RPMI7951 (cell line): ENCODE results near the gene ARFRP1. TPM values are rescaled to one million over a fixed set of nuclear protein-coding genes. Genes with fewer than 3 reads are reported as not detected.

Experiments
- DNase-seq: peaks from one replicate; pipeline ENCODE4 v3.0.0-alpha.2; 2012; ENCODE audit warnings: low read depth
- total RNA-seq: library from RNA; depleted of rRNA; stranded (reverse); fragments of >200 nt; shearing (Covaris generic); gene quantifications from 2 replicates; pipeline ENCODE4 v1.2.3, GENCODE V29; 2014

The ARFRP1 gene
- total RNA-seq, 1 experiment from 2014 or later: 38.8 TPM

GRCh38 chr20:63702036-63702665 lies 5.6 kb downstream of the ARFRP1 start:
- DNase-seq: no peak

GRCh38 chr20:63701329-63702035 lies 6.3 kb downstream of the ARFRP1 start:
- DNase-seq: no peak

GRCh38 chr20:63701051-63701328 lies 6.8 kb downstream of the ARFRP1 start:
- DNase-seq: no peak

- DNase-seq: no peak
These were observed 7.4 kb downstream of the ARFRP1 start for GRCh38 chr20:63700199-63701050.

- DNase-seq: no peak
These were observed 8.1 kb downstream of the ARFRP1 start for GRCh38 chr20:63699466-63700198.

- DNase-seq: peak; percentile 95
These were observed 8.9 kb downstream of the ARFRP1 start for GRCh38 chr20:63698739-63699465.

GRCh38 chr20:63697868-63698545 lies 9.8 kb downstream of the ARFRP1 start:
- no peak for DNase-seq

- DNase-seq: no peak
These were observed 10.4 kb downstream of the ARFRP1 start for GRCh38 chr20:63697357-63697867.

GRCh38 chr20:63696628-63697356 lies 11.0 kb downstream of the ARFRP1 start, which contains the start of gene TNFRSF6B:
Gene TNFRSF6B (plus strand): TSS chr20:63696652. CDS start chr20:63696768, 116 bp downstream.
- DNase-seq: no peak

GRCh38 chr20:63696306-63696627 lies 11.5 kb downstream of the ARFRP1 start:
- DNase-seq: no peak

GRCh38 chr20:63695424-63696305 lies 12.1 kb downstream of the ARFRP1 start:
- DNase-seq: no peak

- DNase-seq: no peak
These were observed 13.0 kb downstream of the ARFRP1 start for GRCh38 chr20:63694584-63695423.

- no peak for DNase-seq
These were observed 13.8 kb downstream of the ARFRP1 start for GRCh38 chr20:63693733-63694583.

GRCh38 chr20:63693083-63693732 lies 14.6 kb downstream of the ARFRP1 start:
- DNase-seq: no peak

- peak; percentile 87 for DNase-seq
These were observed 15.2 kb downstream of the ARFRP1 start for GRCh38 chr20:63692436-63693082.
